T-helper 2 cell treated with Interferon-gamma antibody and Interleukin-4, amounts not matched to agents 100 ng/mL and 5 ng/mL, for 36 hours (primary cell): ENCODE measurements around the gene TRAF5. TPM values are rescaled to one million over a fixed set of nuclear protein-coding genes. Genes with fewer than 3 reads are reported as not detected.

Experiments
- intact Hi-C: fragments of 100-400 bp; cut with micrococcal nuclease; formaldehyde crosslinking; loops from one replicate; pipeline ENCODE4 v1.15.1; 2023
- total RNA-seq: library from RNA; stranded (reverse); gene quantifications from 2 replicates; pipeline ENCODE4 v1.2.3, GENCODE V29; 2022

The TRAF5 gene
- total RNA-seq, 1 donor from 2014 or later, result 60.6 TPM

DNA sequence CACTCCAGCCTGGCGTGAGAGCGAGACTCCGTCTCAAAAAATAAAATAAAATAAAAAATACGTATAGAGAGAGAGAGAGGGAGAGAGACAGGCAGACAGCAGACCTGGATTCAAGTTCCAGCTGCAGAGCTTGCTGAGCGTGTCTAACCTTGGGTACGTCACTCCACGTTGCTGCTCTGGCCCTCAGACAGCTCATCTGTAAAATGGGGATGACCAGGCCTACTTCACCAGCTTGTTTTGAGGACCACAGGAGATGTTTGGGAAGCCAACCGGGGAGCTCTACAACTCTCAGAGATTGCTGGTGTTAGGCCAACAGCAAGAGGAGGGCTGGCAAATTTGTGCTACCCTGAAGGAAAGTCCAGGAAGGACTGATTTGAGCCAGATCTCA, 499 bp upstream of the TRAF5 start:
- intact Hi-C loops, result loop anchor here (5.0 kb wide), 1 partner anchor 251 kb away; the partner anchor contains the start of gene SLC30A1

DNA sequence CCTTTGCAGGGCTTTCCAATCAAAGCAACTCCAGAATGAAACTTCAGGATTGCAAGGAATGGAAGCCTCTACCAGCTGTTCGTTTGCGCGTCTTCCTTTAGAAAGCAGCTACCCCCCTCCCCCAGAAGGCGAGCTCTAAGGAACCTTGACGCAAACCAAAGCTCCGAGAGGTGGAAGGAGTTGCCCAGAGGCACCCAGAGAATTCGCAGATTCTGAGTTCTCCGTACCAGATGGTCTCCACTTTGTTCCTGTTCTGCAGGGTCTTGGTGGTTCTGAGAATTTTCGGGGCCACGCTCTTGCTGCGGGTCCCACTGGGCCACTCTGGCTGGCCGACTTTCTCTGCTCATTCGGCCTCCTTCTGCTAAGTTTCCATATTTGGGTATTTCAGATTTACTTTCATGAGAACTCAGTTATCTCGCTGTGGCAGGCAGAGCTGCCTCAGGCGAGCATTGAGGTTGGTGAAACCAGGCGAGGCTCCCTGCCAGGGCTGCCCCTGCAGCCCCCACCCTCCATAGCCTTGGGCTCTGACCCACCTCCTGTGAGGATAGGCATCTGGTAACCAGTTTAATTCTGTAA, 801 bp downstream of the TRAF5 start:
- intact Hi-C loops, result loop anchor here (1.0 to 5.0 kb wide), 2 partner anchors 8 to 250 kb away; partner anchors contain the start of gene SLC30A1

DNA sequence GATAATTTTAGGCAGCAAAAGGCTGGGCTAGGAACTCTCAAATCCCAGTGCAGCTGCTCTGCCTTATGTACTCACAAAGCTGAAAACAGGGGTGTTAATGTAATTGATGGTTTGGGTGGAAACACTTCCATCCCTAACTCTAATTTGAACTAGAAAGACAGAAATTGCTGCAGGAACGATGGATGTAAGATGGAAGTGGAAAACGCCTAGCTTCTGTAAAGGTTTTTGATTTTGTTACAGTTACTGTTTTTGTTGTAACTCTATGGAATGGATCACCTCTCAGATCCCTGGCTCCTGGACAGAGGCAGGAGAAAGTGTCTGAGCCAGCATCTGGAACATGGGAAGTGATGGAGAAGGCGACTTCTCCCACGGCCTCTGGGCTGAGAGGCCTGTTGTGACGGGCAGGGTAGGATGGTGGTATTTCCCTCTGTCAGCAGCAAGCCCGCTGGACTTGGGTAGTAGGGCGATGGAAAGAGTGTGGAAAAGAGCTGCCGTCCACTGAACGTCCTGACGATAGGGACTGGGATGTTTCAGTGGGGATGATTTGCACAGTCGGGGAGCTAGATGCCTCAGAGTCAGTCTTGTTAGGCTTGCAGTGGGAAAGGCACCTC, 1.6 kb downstream of the TRAF5 start:
- intact Hi-C loops, result loop anchor here (5.0 kb wide), 1 partner anchor 249 kb away; the partner anchor contains the start of gene SLC30A1

DNA sequence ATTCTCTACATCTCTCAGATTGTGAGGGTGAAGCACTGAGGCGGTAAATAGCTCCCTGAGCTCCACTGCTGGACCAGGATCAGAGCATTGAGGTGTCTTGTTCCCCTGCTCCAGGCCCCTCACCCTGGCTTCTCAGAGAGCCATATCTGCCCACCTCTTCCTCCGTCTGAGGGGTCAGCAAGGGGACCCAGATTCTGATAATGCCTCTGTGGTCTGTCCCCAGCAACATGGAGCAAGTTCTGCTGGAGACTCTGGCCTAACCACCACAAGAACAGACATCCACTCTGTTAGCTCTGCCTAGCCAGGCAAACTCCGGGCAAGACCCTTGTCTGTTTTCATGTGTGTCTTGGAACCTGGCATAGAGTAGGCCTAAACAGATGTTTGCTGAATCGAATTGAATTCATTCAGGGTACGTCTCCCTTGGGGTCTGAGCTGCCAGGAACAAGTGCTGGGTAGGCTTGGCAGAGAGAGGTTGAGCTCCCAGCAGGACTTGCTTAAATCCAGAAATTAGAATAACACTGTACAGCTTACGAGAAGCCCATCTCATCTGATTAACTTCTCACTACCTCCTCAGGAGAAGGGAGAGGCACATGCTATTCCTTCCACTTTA, 2.3 kb downstream of the TRAF5 start:
- intact Hi-C loops, result loop anchor here (5.0 kb wide), 1 partner anchor 248 kb away; the partner anchor contains the start of gene SLC30A1

DNA sequence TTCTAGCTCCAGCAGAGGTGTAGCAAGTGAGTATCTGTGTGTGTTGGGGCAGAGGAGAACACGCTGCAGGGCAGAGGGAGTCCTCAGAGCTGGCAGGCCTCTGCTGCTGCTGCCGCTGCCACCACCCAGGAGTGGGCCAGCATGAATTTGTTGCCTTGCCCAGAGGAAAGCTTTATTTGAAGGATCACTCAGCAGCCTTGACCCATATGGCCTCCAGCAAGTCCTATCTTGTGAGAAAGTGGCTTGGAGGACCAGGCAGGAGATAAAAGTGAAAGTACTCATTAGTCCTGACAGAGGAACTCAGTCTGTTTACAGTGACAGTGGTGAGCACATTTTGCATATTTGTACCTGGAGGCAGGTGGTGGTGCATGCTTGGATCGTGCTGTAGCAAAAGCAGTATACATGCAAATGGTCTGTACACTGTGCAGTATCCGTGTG, 3.1 kb downstream of the TRAF5 start:
- intact Hi-C loops, result loop anchor here (5.0 kb wide), 1 partner anchor 248 kb away; the partner anchor contains the start of gene SLC30A1

DNA sequence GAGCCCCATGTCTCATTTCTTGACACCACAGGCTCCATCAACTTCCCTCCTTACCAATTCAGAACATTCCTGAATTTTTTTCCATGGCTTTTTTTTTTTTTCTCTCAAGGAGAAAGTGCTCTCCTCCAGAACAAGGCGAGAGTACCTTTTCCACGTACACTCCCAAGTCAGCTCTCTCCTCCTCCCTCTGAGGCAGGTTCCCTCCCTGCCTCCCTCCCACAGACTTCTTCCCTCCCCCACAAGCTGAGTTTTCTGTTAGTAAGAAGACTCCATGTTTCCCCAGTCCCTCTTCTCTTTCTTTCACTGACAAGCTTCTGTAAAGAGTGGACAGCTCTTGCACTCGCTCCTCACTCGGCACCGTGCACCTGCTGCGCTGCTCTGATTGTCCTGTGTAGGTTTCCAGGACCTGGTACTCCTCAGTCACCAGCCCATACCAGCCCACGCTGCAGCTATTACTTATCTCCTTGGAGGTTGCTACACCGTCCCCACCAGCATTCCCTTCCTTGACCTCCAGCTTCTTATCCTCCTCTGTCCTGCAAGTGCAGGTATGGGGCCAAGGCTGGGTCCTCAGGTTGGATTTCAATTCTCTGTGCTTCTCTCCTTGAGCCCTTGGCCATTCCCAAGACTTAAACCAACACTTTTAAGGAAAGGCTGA, 3.8 kb downstream of the TRAF5 start:
- intact Hi-C loops, result no loop called here

DNA sequence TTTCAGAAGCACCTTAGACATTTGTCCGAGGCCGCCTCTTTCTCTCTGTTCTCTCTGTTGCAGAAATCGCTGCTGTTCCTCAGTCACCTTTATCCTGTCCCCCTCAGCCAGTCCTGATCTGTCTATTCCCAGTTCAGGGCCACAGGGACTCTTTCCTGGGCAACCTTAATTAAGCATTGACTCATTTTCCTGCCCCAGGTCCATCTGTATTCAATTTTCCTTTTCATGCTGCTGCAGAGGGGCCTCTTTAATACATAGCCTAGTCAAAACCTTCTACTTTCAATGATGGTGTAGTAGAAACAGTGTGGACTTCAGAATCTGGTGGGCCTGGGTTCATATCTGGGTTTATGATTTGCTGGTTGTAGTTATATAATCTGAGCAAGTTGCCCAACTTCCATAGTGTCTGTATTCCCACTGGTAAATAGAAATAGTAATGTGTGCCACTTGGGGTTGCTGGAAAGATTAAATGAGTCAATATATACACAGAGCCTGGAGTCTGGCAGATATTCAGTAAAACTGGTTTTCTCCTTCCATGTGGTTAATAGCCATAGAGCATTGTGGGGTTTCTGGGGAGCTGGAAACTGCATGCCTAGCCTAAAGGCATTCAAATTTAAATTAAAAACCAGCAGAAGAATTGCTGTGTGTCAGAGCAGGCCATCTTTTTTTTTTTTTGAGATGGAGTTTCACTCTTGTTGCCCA, 4.5 kb downstream of the TRAF5 start:
- intact Hi-C loops, result no loop called here

DNA sequence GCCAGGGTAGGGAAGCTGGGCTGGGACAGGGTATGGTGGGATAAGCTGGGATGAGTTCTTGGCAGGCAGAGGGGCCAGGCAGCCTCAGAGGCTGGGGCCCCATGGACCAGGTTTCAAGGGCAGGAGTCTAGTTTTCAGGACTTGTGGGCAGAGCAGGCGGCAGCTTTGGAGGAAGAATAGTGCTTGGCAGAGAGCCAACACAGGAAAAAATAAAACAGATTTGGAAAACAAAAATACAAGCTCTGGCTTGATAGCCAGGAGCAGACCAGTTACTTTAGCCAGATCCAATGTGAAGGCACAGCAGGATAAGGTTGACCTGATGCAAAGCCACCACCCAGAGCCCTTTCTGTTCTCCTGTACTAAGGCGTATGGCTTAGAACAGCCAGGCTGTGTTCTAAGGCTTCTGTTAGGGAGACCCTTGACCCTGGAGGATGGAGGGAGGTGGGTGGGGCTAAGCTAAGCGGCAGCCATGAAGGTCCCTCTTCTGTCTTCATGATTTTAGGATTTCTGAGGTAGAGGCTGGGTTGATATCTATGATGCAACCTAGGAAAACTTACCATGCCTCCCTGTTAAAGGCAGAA, 5.5 kb downstream of the TRAF5 start:
- intact Hi-C loops, result no loop called here

DNA sequence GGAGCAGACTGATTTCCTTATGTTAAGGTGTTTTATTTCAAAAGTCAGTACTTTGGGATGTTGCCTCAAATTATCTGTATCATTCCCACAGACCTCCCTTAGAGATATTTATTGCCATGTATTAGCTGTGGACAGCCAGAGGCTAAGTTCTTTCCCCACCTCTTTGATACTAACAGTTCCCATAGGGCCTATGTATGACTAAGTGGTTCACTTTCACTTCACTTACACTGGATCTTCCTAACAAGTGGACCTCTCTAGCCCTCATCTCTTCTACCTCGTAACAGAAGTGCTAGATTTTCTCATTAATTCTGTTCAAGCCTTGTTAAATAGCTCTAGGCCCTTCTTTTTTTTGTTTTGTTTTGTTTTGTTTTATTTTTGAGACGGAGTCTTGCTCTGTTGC, 6.2 kb downstream of the TRAF5 start:
- intact Hi-C loops, result no loop called here

DNA sequence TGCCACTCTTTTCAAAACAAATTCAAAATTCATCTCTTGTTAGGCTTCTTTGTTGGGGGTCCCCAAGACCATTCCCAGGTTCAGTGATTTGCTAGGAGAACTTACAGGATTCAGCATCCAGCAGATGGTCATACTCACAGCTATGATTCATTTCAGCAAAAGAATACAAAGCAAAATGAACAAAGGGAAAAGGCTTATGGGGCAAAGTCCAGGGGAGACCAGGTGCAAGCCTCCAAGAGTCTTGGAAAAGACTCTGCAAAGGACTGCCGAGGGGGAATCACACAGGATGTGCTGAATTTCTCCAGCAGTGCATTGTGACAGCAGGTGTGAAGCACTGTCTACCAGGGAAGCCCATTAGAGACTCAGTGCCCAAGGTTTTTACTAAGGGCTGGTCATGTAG, 7.3 kb downstream of the TRAF5 start:
- intact Hi-C loops, result no loop called here

DNA sequence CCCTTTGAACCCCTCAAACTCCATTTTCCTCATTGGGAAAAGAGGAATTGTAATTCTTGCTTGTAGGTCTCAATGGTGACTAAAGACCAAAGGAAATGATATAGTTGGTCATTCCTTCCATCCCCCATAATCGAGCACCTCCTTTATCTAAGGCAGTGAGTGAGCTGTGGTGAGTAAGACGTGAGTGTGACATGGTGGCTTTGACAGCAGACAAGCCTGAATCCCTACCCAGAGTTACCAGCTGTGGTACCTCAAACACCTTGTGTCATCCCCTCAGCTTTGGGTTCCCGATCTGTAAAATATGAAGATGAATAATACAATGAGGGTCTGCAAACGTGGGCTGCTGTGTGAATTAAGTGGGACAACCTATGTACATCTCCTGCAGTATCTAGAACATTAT, 8.4 kb downstream of the TRAF5 start:
- intact Hi-C loops, result loop anchor here (1.0 kb wide), 1 partner anchor 8 kb away; no protein-coding TSS in a partner anchor

DNA sequence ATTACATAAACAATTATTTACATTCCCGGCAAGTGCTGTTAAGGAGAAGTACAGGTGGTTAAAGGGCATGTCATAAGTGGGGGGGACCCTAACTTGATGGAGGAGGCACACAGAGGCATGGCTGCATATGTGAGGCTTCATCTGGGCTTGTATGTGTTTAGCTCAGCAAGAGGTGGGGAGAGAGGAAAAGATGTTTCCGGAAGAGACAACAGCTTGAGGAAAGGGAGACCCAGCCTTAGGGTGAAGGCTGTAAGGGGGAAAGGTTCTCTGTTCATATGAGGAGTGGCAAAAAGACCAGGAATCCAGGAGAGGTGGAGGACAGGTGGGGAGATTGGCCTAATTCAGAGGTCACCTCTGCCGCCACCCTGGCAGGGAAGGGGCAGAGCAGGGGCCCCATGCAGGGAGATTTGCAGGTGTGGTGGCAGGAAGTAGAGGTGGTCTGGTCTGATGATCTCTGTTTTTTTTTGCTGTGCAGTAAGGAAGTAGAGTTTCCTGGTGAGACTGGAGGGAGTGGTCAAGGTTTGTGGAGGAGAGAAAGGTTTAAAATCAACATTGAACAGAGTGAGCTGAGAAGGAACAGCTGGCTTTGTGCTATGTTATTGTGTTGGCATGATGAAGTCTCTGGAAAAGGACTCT, 9.0 kb downstream of the TRAF5 start:
- intact Hi-C loops, result loop anchor here (1.0 kb wide), 1 partner anchor 8 kb away; no protein-coding TSS in a partner anchor

DNA sequence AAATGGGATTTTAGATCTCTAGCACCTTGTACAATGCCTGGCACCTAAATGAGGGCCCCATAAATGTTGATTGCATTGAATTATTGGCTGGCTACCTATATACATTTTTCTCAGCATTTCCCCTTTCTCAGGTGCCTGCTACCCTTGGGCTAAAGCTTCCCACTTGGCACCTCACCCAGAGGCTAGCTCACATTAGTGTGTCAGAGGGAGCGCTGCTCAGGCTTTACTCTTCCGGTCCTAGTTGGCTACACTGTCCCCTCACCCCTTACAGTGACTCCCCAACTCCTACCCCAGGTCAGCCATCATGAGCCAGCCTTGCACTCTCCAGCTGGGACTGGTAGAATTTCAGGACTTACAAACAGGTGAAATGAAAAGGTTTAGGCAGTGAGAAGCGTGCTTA, 9.5 kb downstream of the TRAF5 start:
- intact Hi-C loops, result no loop called here

DNA sequence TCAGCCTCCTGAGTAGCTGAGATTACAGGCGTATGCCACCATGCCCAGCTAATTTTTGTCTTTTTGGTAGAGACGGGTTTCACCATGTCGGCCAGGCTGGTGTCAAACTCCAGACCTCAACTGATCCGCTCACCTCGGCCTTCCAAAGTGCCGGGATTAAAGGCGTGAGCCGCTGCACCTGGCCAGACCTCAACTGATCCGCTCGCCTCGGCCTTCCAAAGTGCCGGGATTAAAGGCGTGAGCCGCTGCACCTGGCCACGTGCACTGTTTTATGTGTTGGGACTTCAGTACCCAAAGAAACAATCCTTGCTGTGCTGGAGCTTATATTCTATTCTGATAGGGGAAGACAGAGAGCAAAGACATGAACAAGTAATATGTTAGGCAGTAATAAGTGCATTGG, 10.1 kb downstream of the TRAF5 start:
- intact Hi-C loops, result no loop called here

DNA sequence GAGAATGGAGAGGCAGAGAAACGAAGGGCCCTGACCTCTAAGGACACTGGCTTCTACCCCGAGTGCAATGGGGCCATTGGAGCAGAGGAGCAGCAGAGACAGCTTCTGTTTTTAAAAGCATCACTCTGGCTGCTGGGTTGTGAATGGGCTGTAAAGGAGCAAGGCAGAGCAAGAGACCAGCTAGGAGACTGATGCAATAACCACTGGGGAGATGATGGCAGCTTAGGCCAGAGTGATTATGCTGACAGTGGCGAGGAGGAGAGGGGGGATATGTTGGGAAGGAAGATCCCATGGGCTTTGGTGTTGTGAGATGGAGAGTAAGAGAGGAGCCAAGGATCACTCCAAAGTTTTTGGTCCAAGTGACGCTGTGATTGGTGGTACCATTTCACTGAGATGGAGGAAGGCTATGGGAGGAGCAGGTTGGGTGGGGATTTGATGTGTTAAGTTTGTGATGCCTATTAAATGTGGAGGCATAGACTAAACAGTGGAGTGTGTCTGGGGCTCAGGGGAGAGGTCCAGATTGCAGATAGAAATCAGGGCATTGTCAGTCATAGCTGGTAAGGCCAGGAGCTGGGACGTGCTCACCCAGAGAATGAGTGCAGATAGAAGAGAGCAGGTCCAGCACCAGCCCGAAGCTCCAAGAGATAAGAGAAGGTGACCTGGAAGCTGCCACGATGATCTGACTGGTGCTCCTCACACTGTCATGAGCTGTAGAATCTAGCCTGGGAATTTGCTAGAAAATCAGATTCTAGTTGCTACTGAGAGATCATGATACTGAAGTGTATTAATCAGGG, 11.0 kb downstream of the TRAF5 start:
- intact Hi-C loops, result no loop called here

DNA sequence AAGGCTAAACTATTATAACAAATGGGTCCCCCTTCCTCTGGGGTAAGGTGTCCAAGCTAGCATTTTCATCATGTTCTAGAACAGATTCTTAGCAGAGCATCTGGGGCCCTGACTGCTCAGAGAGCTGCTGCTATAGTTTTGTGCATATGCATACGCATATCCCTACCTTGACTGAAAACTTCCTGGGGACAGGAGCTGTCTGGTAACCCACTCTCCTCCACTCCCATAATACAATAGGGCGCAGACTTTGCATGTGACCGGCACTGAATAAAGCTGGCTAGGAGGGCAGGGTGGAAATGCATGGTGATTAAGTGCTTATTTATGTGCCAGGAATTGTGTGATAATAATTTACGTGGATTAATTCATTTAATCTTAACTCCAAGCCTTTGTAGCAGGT, 11.6 kb downstream of the TRAF5 start:
- intact Hi-C loops, result no loop called here

DNA sequence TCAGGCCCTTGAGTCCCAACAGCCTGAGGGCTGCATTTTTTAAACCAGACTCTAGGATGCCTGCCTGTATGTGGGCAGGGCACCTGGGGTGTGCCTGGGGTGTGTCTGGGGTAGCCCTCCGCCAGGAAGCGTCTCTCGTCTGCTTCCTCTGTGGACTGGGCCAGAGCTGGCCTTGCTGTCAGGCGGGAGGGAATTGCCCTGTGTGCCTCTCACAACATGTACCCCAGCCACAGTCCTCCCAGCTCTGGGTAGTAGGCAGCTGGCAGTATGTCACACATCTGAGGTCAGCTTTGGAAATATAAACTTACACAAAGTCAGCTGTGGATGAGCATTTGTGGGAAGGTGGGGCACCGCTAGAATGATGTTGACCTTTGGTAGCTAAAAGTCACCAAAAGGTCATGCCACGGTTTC, 13.0 kb downstream of the TRAF5 start:
- intact Hi-C loops, result no loop called here

DNA sequence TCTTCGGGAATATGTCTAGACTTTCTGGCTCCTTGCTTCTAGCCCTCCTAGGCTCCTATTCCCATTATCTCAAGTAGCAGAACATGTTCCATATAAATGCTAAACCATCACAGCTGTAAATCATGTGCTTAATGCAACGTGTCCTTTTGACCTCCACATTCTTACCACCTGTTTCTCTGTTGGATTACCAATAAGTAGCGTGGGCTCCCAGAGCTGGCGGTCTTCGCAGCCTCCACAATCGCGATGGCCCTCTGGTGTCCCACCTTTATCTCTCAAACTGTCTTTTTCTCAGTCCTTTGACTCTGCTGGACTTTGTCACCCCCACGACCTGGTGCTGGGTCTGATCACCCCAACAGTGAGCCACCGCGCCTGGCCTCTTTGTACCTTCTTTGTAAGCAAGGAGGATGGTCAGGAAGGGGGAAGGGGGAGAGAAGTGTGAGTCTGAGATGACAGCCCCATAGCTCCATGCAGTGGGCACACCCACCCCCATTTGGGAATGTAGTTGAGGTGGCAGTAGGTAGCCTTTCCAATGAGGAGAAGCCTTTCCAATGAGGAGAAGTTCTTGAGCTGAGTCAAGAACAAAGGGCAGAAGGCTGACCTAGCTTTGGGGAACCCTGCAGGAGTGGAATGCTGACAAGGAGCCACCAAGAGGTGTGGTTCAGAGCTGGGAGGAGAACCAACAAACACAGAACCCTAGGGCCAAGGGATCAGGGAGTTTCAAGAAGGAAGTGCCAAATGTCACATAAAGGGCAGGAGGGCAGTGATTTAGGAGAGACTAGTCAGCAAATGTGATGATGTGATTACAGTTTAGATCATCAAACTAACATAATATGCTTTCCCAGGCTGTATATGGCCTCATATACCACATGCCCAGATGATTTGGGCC, 14.2 kb downstream of the TRAF5 start:
- intact Hi-C loops, result no loop called here

DNA sequence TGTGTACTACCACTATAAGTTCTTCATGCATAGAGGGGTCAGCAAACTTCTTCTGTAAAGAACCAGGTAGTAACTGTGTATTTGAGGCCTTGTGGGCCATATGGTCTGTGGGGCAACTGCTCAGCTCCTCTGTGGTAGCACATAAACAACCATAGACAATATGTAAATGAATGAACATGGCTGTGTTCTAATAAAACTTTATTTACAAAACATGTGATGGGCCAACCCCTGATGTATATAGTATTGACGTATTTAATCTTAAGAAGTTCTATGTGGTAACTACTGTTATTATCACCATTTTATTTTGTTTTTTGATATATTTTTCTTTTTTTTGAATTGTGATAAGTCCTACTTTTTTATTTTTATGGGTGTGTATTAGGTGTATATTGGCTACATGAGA, 15.4 kb downstream of the TRAF5 start:
- intact Hi-C loops, result no loop called here
